ENCODE results near the gene ITGB6. TPM values are rescaled to one million over a fixed set of nuclear protein-coding genes. Genes with fewer than 3 reads are reported as not detected.

ITGB6 gene
- total and polyA plus RNA-seq, 2 of the 8 experiments (the other 6 are each of a cell fraction or from before 2014, with no cell fraction given) = not detected

DNA sequence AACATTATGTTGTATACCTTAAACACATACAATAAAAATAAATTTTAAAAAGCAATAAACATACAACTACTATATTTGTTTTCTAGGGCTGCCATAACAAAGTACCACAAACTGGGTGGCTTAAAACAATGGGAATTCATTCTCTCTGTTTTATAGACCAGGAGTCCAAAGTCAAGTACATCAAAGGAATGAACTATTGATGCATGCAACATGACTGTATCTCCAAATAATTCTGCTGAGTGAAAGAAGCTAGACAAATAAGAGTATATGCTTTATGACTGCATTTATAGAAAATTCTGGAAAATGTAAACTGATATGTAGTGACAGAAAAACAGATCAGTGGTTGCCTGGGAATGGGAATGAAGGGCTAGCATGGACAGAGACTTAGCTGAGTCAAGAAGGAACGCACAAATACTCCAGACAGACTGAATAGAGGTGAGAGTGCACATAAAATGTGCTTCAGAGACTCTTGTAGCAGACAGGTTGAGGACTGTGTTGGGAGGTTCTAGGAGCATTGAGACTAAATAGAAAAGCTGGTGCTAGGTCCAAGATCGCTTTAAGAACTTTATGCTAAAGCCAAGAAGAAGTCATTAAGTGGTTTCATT lies 126.7 kb downstream of the ITGB6 start (continued):
- TF ChIP-seq RAD21 (IDR thresholded peaks at IDR 0.05 in 1 of 2, conservative IDR thresholded peaks at IDR 0.05 in 1 of 2; ENCODE audit: low read depth in 2 of 2, low read length in 2 of 2) (no peak), GTF2F1 (IDR thresholded peaks at IDR 0.05; ENCODE audit: borderline replicate concordance, low read depth, low read length) (no peak), MAFK (IDR thresholded peaks at IDR 0.05; ENCODE audit: low read depth, low read length) (no peak), SP2 (IDR thresholded peaks at IDR 0.05; ENCODE audit: low read length) (no peak)
- TF ChIP-seq, protein P1, sequence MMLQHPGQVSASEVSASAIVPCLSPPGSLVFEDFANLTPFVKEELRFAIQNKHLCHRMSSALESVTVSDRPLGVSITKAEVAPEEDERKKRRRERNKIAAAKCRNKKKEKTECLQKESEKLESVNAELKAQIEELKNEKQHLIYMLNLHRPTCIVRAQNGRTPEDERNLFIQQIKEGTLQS (IDR thresholded peaks at IDR 0.05; ENCODE audit: insufficient read depth, low read depth, low read length) = no peak
- TF ChIP-seq, protein P2, sequence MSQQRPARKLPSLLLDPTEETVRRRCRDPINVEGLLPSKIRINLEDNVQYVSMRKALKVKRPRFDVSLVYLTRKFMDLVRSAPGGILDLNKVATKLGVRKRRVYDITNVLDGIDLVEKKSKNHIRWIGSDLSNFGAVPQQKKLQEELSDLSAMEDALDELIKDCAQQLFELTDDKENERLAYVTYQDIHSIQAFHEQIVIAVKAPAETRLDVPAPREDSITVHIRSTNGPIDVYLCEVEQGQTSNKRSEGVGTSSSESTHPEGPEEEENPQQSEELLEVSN (IDR thresholded peaks at IDR 0.05) = no peak

Measured in H1 (cell line).